HepG2 (cell line): ENCODE results near the gene SDK2. TPM values are rescaled to one million over a fixed set of nuclear protein-coding genes. Genes with fewer than 3 reads are reported as not detected.

Experiments used
- ATAC-seq: fragments of 200-7000 bp; cut with Tn5 transposase; 3 replicates; pipeline ENCODE4 v1.9.1; 2020; ENCODE audit warnings: mild to moderate bottlenecking, moderate library complexity
- BruUV-seq: library from RNA; stranded (reverse); fragments of 400-500 nt; replicated peaks from 2 replicates; lab custom pipeline; 2021; lab: Mats Ljungman, UMichigan
- CTCF ChIA-PET: fragments of 300-600 bp; formaldehyde crosslinking; extraction: SDS; loops from one replicate; lab custom pipeline; 2021; ENCODE audit warnings: low total read pairs, inconsistent platforms, low intra/inter-chr PET ratio; lab: Yijun Ruan, JAX
- POLR2A ChIA-PET: fragments of 350-600 bp; sonication (Branson Sonifier 250); formaldehyde crosslinking; loops from one replicate; lab custom pipeline; 2020; ENCODE audit warnings: antibody characterized with exemption, inconsistent platforms; lab: Yijun Ruan, JAX
- DNase-seq: peaks from one replicate; pipeline ENCODE4 v3.0.0-alpha.2; 2015; ENCODE audit warnings: low spot score
- FAIRE-seq: peaks from 3 replicates; lab custom pipeline; 2011; peaks lifted over from hg19 to GRCh38; lab: Jason Lieb, UNC
- H2AFZ ChIP-seq: one replicate; pipeline ENCODE4 v1.6.1; 2011; ENCODE audit warnings: low read length, inconsistent platforms
- H3K27ac ChIP-seq: fragments of 300-600 bp; 3 replicates; pipeline ENCODE4 v1.8.0; 2011; ENCODE audit warnings: mixed run types, mild to moderate bottlenecking, mixed read lengths, low read length, inconsistent platforms; ENCODE audit not compliant: insufficient read depth; ENCODE audit errors: extremely low read length
- H3K27me3 ChIP-seq, 2 experiments: fragments of 200-600 bp in 1 of 2; 2 replicates in 1 of 2; 3 replicates in 1 of 2; pipeline versions ENCODE4 v1.6.0 to v1.8.0; 2011; ENCODE audit warnings: low read length in 2 of 2, mild to moderate bottlenecking in 2 of 2, moderate library complexity in 2 of 2, inconsistent platforms in 1 of 2; ENCODE audit not compliant: insufficient read depth in 2 of 2, control insufficient read depth in 1 of 2
- H3K36me3 ChIP-seq, 2 experiments: fragments of 200-600 bp in 1 of 2; replicated peaks in 1 of 2; 2 replicates in 1 of 2; 3 replicates in 1 of 2; pipeline versions ENCODE4 v1.5.1 to v1.8.0; 2011; ENCODE audit warnings: low read length in 2 of 2, inconsistent platforms in 1 of 2; ENCODE audit not compliant: insufficient read depth in 2 of 2, control insufficient read depth in 1 of 2
- H3K4me1 ChIP-seq: 2 replicates; pipeline ENCODE4 v1.5.1; 2012; ENCODE audit warnings: low read length, inconsistent platforms; ENCODE audit not compliant: insufficient read depth
- H3K4me2 ChIP-seq: 2 replicates; pipeline ENCODE4 v1.6.0; 2011; ENCODE audit warnings: low read depth, low read length, inconsistent platforms
- H3K4me3 ChIP-seq, 3 experiments: fragments of 200-600 bp in 1 of 3; sonication (generic), shearing (Covaris generic) in 1 of 3; replicated peaks in 1 of 3; 2 replicates each; pipeline ENCODE4 v1.5.1; 2011 to 2016; ENCODE audit warnings: low read length in 3 of 3, inconsistent platforms in 2 of 3, low read depth in 2 of 3, mild to moderate bottlenecking in 2 of 3, control low read depth in 1 of 3, mixed read lengths in 1 of 3; ENCODE audit not compliant: insufficient read depth in 1 of 3
- H3K79me2 ChIP-seq: one replicate; pipeline ENCODE4 v1.6.1; 2011; ENCODE audit warnings: low read length, inconsistent platforms; ENCODE audit not compliant: insufficient read depth
- H3K9ac ChIP-seq: 2 replicates; pipeline ENCODE4 v1.6.0; 2011; ENCODE audit warnings: mild to moderate bottlenecking, low read depth, low read length, inconsistent platforms; ENCODE audit not compliant: insufficient read depth
- H3K9me3 ChIP-seq: 2 replicates; pipeline ENCODE4 v1.5.1; 2012; ENCODE audit warnings: mild to moderate bottlenecking, low read length
- H4K20me1 ChIP-seq: 2 replicates; pipeline ENCODE4 v1.6.0; 2011; ENCODE audit warnings: inconsistent platforms, mild to moderate bottlenecking, low read length, moderate library complexity; ENCODE audit not compliant: insufficient read depth
- EZH2 ChIP-seq: conservative IDR thresholded peaks from 2 replicates; pipeline ENCODE4 v1.6.1; 2012; ENCODE audit warnings: mild to moderate bottlenecking, low read depth, low read length, moderate library complexity
- HNF4A ChIP-seq: sonication (generic); formaldehyde crosslinking; IDR thresholded peaks from 2 replicates; pipeline ENCODE4 v1.4.0; 2020; ENCODE audit warnings: missing genetic modification reagents
- SIN3B ChIP-seq: fragments of 150-350 bp; IDR thresholded peaks from 2 replicates; pipeline ENCODE4 v1.6.1; 2014; ENCODE audit warnings: low read length
- ZFP91 ChIP-seq: sonication (generic); formaldehyde crosslinking; IDR thresholded peaks from 2 replicates; pipeline ENCODE4 v1.9.0; 2022; ENCODE audit warnings: missing genetic modification reagents, mild to moderate bottlenecking, borderline replicate concordance
- ZNF792 ChIP-seq: IDR thresholded peaks from 2 replicates; pipeline ENCODE4 v1.6.1; 2016
- ZNF83 ChIP-seq: sonication (generic); formaldehyde crosslinking; IDR thresholded peaks from 2 replicates; pipeline ENCODE4 v1.4.0; 2020; ENCODE audit warnings: missing genetic modification reagents, mild to moderate bottlenecking, borderline replicate concordance
- WGBS: methylation state at CpG from one replicate; pipeline ENCODE4 v1.1.6; 2017; ENCODE audit warnings: low lambda C conversion rate; 5-methylcytosine and 5-hydroxymethylcytosine counted together
- in situ Hi-C: cut with HindIII; loops from 2 replicates; pipeline ENCODE4 v1.10.0; 2017; ENCODE audit warnings: low pct_unique_long_range_greater_than_20kb; ENCODE audit not compliant: extremely low pct_ligation_motif_present
- intact Hi-C: fragments of 100-400 bp; cut with micrococcal nuclease; formaldehyde crosslinking; loops from one replicate; pipeline ENCODE4 v1.10.0; 2022; ENCODE audit not compliant: unreplicated experiment
- polyA plus RNA-seq, 8 experiments: library from polyadenylated mRNA; depleted of rRNA in 3 of 8; stranded (reverse) in 7 of 8; unstranded in 1 of 8; fragments of >200 nt; fragmentation: Illumina TruSeq in 4 of 8; extraction: Trizol in 4 of 8; gene quantifications; 2 replicates each; pipeline versions ENCODE4 v1.2.1 to v1.2.3, GENCODE V29; 2011 to 2016; ENCODE audit warnings: low read depth in 4 of 8, missing spikeins in 1 of 8, mixed read lengths in 1 of 8; ENCODE audit not compliant: insufficient read depth in 1 of 8
- total RNA-seq, 5 experiments: library from RNA; depleted of rRNA; stranded (reverse); fragments of >200 nt; fragmentation: Illumina TruSeq; extraction: Trizol; gene quantifications; 2 replicates each; pipeline ENCODE4 v1.2.3, GENCODE V29; 2016; ENCODE audit warnings: low read depth in 1 of 5

The SDK2 gene
- total and polyA plus RNA-seq, 2 of the 13 experiments (the other 11 are each of a cell fraction or from before 2014, with no cell fraction given) = not detected

- BruUV-seq = no TSS peak
- Histone ChIP-seq H3K9ac (no peak overlapping the region), H3K9me3 (no peaks in the 10 kb centered on the region), H4K20me1 (no peaks in the 10 kb centered on the region), H3K4me1 (no peaks in the 10 kb centered on the region), H3K4me3 (no peak overlapping the region), H3K36me3 (no peaks in the 10 kb centered on the region), H3K4me2 (no peak overlapping the region), H3K27ac (no peak overlapping the region), H3K79me2 (no peaks in the 10 kb centered on the region), H3K27me3 (peaks cover 33 to 84% of the 10 kb centered on the region in 2 experiments), H2AFZ (no peak overlapping the region)
- WGBS = 25% methylated on average over 14 of the region's 28 CpGs
- intact Hi-C loops = no loop called here
- CTCF ChIA-PET = no interaction called here
- peak; percentile 48; the same call in 1 of the 2 replicates for TF ChIP-seq EZH2
- no peak for TF ChIP-seq HNF4A (CRISPR knock-in tag)
- no peak for TF ChIP-seq ZNF792 (CRISPR knock-in tag)
- TF ChIP-seq ZFP91 (CRISPR knock-in tag) = 0 out of 2 replicates have a peak, but pooled peaks have one; percentile 17
- TF ChIP-seq ZNF83 = no peak
- TF ChIP-seq SIN3B = no peak
- DNase-seq (no peak), ATAC-seq (no peak), FAIRE-seq (no peak)
- POLR2A ChIA-PET = no interaction called here
- in situ Hi-C loops = loop anchor here (25.0 kb wide), 1 partner anchor 426 kb away; no protein-coding TSS in a partner anchor
Observed at GRCh38 chr17:73387746-73388577, 256.3 kb downstream of the SDK2 start.
